HG03571 (cell line): ENCODE data around the gene MAPK7.
A peak's percentile ranks its signal among the peaks of the same experiment; 100 is the strongest.

Experiments used
- ATAC-seq: cut with Tn5 transposase; IDR thresholded peaks from one replicate; pipeline ENCODE4 v1.9.1; 2021; ENCODE audit not compliant: unreplicated experiment

The MAPK7 gene

DNA sequence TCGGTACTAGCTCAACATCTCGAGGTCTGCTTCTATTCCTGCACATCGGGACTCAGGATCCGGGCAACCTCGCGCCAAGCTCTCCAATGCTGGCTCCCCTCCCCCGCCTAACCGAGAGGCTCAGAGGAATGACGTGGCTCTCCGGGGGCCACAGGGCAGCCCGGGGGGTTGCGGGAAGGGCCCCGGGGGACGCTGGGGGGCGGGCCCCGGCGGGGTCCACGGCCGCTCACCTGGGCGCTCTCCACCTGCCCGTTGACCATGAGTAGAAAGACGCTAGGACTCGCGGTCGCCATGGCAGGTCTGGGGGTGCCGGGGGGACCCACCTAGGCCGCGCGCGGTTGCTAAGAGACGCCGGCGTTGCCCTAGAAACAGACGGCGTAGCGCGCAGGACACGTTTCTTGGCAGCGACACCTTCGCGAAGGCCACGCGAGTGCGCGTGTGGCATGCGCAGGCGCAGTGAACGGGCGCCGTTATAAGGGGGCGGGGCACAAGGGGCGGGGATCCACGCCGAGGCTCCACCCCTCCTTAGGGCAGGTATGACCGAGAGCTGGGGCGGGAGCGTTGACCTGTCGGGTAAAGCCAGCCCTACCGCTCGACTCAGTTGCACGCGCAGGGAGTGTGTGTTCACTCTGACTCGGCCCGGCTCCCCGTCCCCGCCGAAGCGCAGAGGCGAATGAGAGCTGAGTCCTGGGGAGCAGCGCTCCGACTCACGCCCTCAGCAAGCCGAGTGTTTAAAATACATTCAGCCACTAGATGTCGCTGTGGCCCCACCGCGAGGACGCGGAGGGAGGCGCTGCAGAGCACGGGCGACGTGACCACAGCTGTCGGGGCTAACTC is 15.8 kb upstream of the MAPK7 start, which contains the start of gene B9D1:
Gene B9D1, minus strand, starts transcription at position 447 of the 837 bp plus-strand sequence. Its CDS starts 154 bp downstream, at position 293.
- peak; percentile 70 for ATAC-seq

- ATAC-seq, result no peak
These were observed 15.2 kb upstream of the MAPK7 start for GRCh38 chr17:19363114-19363438.

GRCh38 chr17:19363460-19364035 is 14.8 kb upstream of the MAPK7 start:
- no peak for ATAC-seq

GRCh38 chr17:19364699-19365498 is 13.4 kb upstream of the MAPK7 start:
- ATAC-seq, result no peak

DNA sequence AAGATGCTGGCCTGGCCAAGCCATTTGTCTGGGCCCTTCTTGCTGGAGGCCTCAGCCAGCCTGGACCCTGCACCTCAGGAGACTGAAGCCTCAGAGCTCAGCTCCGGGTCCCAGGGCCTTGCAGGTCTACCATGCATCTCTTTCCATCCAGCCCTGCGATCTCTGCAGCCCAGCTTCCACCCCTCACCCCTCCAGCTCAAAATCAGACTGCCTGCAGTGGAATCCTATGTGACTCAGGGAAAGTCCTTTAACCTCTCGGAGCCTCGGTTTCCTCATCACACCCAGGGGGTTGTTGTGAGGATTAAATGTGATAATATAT is 12.8 kb upstream of the MAPK7 start:
- no peak for ATAC-seq

DNA sequence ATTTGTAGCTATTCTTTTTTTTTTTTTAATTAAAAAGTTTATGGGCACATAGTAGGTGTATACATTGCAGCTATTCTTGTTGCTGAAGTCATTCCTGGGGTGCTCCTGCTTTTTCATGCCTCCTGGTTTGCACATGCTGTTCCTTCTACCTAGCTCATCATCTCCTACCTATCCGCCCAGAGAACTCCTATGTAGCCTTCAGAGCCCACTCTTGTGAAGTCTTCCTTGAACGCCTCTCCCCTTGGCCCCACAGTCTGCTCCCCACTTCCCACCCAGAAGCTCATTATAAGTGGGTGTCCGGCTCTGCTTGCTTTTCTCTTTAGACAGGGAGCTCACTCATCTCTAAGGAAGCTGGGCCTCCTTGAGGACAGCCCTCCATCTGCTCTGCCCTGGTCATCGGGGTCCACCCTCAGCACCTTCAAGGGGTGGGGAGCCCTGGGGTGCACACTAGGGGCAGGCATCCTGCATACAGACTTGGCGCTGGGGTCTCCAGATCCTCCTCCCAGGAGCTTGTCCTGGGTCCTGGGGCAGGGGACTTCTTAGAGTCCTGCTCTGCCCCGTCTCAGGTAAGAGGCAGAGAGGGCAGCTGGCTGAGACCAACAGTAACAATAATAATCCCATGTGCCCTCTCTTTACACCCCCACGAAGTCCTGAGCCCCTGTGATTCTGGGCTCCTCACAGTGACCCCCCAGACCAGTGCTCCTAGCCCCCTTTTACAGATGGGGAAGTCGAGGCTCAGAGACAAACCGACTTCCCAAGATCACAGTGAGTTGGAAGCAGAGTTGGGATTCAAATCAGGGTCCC is 12.3 kb upstream of the MAPK7 start:
- no peak for ATAC-seq

DNA sequence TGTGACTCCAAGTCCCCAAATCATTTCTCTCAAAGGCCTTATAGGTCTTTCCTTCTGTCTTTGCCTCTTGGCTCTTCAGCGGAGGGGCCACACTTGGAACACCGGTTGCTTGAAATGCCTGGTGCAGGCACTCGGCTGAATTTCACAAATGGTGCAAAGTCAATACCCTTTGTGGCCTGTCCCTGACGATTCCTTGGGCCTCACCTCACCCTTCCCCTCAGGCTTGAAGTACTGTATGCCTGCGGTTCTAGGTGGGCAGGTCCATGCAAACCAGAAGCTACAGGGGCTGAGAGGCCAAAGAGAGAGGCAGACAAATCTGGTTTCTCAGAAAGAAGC is 11.7 kb upstream of the MAPK7 start:
- ATAC-seq, result no peak

DNA sequence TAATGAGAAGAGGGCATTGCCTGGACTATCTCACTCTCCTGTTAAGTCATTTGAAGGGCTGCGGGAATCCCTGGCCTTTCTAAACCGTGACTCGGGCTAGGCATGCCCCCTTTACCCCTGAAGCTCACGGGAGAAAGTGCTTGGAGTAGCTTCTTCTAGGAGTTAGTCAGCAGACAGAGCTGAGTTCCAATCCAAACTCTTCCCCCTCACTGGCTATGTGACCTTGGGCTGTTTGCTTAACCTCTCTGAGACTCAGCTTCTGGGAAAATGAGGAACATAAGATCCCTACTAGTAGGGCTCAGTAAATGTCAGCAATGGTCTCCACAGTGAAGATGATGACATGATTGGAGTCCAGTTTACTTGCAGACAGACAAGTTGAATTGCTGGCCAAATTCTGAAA is 10.1 kb upstream of the MAPK7 start:
- no peak for ATAC-seq

- no peak for ATAC-seq
These were observed 9.1 kb upstream of the MAPK7 start for GRCh38 chr17:19369107-19369778.

GRCh38 chr17:19369846-19370492 is 8.3 kb upstream of the MAPK7 start:
- no peak for ATAC-seq

DNA sequence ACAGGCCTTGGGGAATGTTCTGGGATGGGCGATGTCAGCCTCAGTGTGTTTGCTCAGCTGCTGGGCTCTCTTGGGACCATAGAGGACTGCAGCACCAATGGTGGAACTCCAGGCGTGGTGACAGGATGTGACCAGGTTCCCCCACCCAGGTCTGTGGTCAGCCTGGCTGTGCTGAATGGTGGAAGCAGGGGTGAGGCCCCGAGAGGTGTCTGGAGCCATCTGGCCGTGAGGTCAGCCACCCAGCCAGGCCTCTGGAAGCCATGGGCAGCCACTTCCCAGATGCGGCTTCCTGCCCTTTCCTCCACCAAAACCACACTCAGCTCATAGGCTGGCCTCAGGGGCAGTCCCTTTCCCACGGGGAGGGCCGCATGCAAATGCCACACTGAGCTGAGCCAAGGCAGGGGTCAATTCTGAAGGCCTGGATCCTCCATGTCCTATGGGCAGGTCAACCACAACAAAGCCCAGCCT is 7.8 kb upstream of the MAPK7 start:
- ATAC-seq, result peak; percentile 70

DNA sequence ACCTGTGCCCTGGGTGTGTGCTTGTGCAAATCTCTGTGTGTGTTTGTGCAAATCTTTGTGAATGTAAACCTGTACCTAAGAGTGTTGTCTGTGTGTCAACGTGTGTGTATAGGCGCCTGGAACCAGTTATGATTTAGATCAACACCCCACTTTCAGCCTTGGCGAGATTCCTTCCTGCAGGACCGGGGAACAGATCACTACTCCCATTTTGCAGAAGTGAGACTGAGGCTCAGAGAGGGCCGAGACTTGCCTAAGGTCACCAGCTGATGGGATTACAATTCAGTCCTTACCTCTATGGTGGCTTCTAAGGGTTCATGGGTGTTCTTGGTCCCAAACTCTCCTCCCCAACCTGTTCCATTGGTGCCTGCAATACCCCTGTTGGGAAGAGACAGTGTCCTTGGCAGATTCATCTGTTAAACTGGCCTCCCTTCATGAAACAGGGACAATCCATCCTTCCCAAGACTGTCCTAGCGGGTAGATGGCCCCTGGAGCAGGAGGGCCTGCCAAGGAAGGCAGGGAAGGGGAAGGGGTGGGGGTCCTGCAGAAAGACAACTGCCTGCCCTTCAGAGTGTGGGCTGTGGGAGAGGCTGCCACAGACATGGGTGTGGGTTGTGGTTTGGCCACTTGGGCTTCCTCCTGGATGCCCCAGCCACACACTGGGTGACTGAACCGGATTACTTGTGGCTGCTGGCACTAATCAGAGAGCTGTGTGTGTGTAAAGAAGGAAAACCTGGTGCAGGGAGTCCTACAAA is 6.9 kb upstream of the MAPK7 start:
- ATAC-seq, result no peak

- no peak for ATAC-seq
These were observed 6.3 kb upstream of the MAPK7 start for GRCh38 chr17:19372011-19372370.

- ATAC-seq, result no peak
These were observed 5.9 kb upstream of the MAPK7 start for GRCh38 chr17:19372439-19372838.

GRCh38 chr17:19372866-19373504 is 5.3 kb upstream of the MAPK7 start:
- ATAC-seq, result no peak

DNA sequence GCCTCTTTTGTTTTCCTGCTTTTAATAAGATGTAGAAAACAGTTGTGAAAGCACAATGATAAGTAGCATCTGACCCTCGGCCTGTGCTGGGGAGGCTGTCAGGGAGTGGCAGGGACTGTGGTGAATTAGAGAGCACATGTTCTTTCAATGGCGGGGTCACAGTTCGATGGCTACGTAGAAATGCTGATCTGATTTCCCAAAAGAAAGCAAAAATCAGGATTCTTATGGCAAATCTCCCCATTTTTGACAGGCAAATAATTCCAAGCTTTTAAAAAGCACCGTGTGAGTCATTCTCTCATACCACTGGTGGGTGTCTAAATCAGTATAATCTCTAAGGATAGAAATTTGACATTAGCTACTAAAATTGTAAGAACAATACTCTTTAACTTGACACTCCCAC is 4.2 kb upstream of the MAPK7 start:
- ATAC-seq, result no peak

GRCh38 chr17:19375732-19376131 is 2.6 kb upstream of the MAPK7 start:
- no peak for ATAC-seq

GRCh38 chr17:19376811-19377210 is 1.5 kb upstream of the MAPK7 start:
- no peak for ATAC-seq
